Measurements from ENCODE around the gene DCAF17. TPM values are rescaled to one million over a fixed set of nuclear protein-coding genes. Genes with fewer than 3 reads are reported as not detected.

The DCAF17 gene
- total RNA-seq, 1 experiment from 2014 or later, result 21.2 TPM

Other genes with a start within 250 kb of the DCAF17 start
- 19.5 and 60.7 TPM in 2 replicates for gene METTL8, start 236 bp upstream of the DCAF17 start, total RNA-seq (2014; rRNA removed; shearing (Covaris generic))
- 49.7 and 66.5 TPM in 2 replicates for gene CYBRD1, start 88.2 kb downstream of the DCAF17 start, total RNA-seq (2014; rRNA removed; shearing (Covaris generic))

Data from SJSA1 (cell line).